Neuronal stem cell (in vitro differentiated cells): ENCODE results near the gene SGK1.
"Not testable (repeated sequence)": the region's sequence is repeated elsewhere in the genome, so short reads cannot be mapped to it uniquely, and the experiment has no call there.

ENCODE experiments used
- DNase-seq: peaks from one replicate; pipeline ENCODE4 v3.0.0-alpha.2; 2013; ENCODE audit warnings: low spot score
- H2AFZ ChIP-seq: one replicate; pipeline ENCODE4 v1.6.1; 2013; ENCODE audit warnings: mild to moderate bottlenecking, low read length, inconsistent platforms
- H2AK5ac ChIP-seq: 2 replicates; pipeline ENCODE4 v1.6.1; 2013; ENCODE audit warnings: low read depth, mild to moderate bottlenecking, inconsistent platforms, low read length, moderate library complexity, mixed read lengths
- H2BK120ac ChIP-seq: 2 replicates; pipeline ENCODE4 v1.6.1; 2013; ENCODE audit warnings: low read depth, mild to moderate bottlenecking, inconsistent platforms, low read length, moderate library complexity, mixed read lengths
- H2BK12ac ChIP-seq: one replicate; pipeline ENCODE4 v1.6.1; 2013; ENCODE audit warnings: low read length, inconsistent platforms
- H2BK15ac ChIP-seq: 2 replicates; pipeline ENCODE4 v1.6.1; 2013; ENCODE audit warnings: mild to moderate bottlenecking, low read length, inconsistent platforms, mixed read lengths
- H2BK5ac ChIP-seq: one replicate; pipeline ENCODE4 v1.6.1; 2013; ENCODE audit warnings: inconsistent platforms, mild to moderate bottlenecking, low read length, moderate library complexity
- H3K14ac ChIP-seq: one replicate; pipeline ENCODE4 v1.6.1; 2013; ENCODE audit warnings: low read length, inconsistent platforms
- H3K18ac ChIP-seq: 2 replicates; pipeline ENCODE4 v1.6.1; 2013; ENCODE audit warnings: low read length, inconsistent platforms
- H3K23ac ChIP-seq: 2 replicates; pipeline ENCODE4 v1.6.1; 2013; ENCODE audit warnings: low read depth, mild to moderate bottlenecking, mixed read lengths, low read length, inconsistent platforms; ENCODE audit not compliant: poor library complexity
- H3K27ac ChIP-seq: replicated peaks from 3 replicates; pipeline ENCODE4 v1.5.1; 2013; ENCODE audit warnings: low read length, inconsistent platforms
- H3K27me3 ChIP-seq, 3 experiments: 2 replicates each; pipeline ENCODE4 v1.6.1; 2013; ENCODE audit warnings: low read length in 3 of 3, mild to moderate bottlenecking in 2 of 3, inconsistent platforms in 1 of 3, low read depth in 1 of 3, mixed read lengths in 1 of 3, moderate library complexity in 1 of 3; ENCODE audit not compliant: control insufficient read depth in 3 of 3, insufficient read depth in 3 of 3
- H3K36me3 ChIP-seq, 2 donors: replicated peaks in 1 of 2; 2 replicates each; pipeline ENCODE4 v1.6.1; 2013; ENCODE audit warnings: low read length in 2 of 2; ENCODE audit not compliant: control insufficient read depth in 2 of 2, insufficient read depth in 2 of 2
- H3K4ac ChIP-seq: 2 replicates; pipeline ENCODE4 v1.6.1; 2013; ENCODE audit warnings: inconsistent platforms, mild to moderate bottlenecking, low read length, moderate library complexity
- H3K4me1 ChIP-seq, 2 donors: 1 replicate in 1 of 2; 2 replicates in 1 of 2; pipeline ENCODE4 v1.6.1; 2013; ENCODE audit warnings: low read length in 2 of 2, low read depth in 1 of 2; ENCODE audit not compliant: control insufficient read depth in 2 of 2, insufficient read depth in 1 of 2
- H3K4me2 ChIP-seq: one replicate; pipeline ENCODE4 v1.6.1; 2013; ENCODE audit warnings: mild to moderate bottlenecking, low read length, inconsistent platforms; ENCODE audit not compliant: insufficient read depth, poor library complexity, severe bottlenecking
- H3K4me3 ChIP-seq, 2 donors: 2 replicates each; pipeline ENCODE4 v1.5.1; 2013; ENCODE audit warnings: low read length in 2 of 2, mild to moderate bottlenecking in 2 of 2, inconsistent platforms in 1 of 2, moderate library complexity in 1 of 2
- H3K79me1 ChIP-seq: one replicate; pipeline ENCODE4 v1.6.1; 2013; ENCODE audit warnings: low read depth, mild to moderate bottlenecking, inconsistent platforms, low read length, moderate library complexity
- H3K9ac ChIP-seq: one replicate; pipeline ENCODE4 v1.6.1; 2013; ENCODE audit warnings: mild to moderate bottlenecking, low read depth, low read length, inconsistent platforms; ENCODE audit not compliant: poor library complexity
- H3K9me3 ChIP-seq, 2 donors: replicated peaks in 1 of 2; 2 replicates each; pipeline versions ENCODE3 to v1.6.1; 2013; ENCODE audit warnings: low read length in 2 of 2, mild to moderate bottlenecking in 2 of 2, inconsistent platforms in 1 of 2, low read depth in 1 of 2, mixed read lengths in 1 of 2, moderate library complexity in 1 of 2; ENCODE audit not compliant: control insufficient read depth in 2 of 2, insufficient read depth in 1 of 2
- H4K8ac ChIP-seq: one replicate; pipeline ENCODE4 v1.6.1; 2013; ENCODE audit warnings: low read depth, mild to moderate bottlenecking, inconsistent platforms, low read length, moderate library complexity
- H4K91ac ChIP-seq: one replicate; pipeline ENCODE4 v1.6.1; 2013; ENCODE audit warnings: low read length, low read depth, mild to moderate bottlenecking, inconsistent platforms; ENCODE audit not compliant: poor library complexity
- WGBS, 2 donors: extraction: QIAGEN DNeasy Blood & Tissue Kit; methylation state at CpG; one replicate each; pipeline ENCODE4 v1.1.7; 2013; ENCODE audit warnings: missing lambda C conversion rate in 2 of 2, mixed read lengths in 1 of 2; ENCODE audit not compliant: insufficient read length in 2 of 2, insufficient replicate concordance in 1 of 2; ENCODE audit errors: extremely low coverage in 2 of 2; 5-methylcytosine and 5-hydroxymethylcytosine counted together

Gene SGK1

DNA sequence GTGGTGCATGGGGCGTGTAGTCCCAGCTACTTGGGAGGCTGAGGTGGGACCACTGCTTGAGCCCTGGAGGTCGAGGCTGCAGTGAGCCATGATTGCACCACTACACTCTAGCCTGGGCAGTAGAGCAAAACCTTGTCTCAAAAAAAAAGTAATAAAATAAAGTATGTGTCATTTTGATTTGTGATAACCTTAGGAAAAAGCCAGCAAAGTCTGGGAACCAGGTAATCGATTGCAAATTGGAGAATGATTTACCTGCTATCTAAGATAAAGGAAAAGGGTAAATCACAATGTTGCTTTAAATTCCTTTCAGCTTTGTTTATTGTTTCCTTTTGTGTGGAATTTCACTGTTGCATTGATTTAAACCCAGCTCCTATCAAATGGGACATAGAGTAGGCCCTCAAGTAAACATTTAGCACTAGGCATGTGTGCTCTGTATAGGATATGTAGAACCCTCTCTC is 59.0 kb downstream of the SGK1 start:
- H4K8ac ChIP-seq: no peak overlapping the region
- H3K14ac ChIP-seq: no peak overlapping the region
- no peak overlapping the region for H2BK12ac ChIP-seq
- no peak overlapping the region for H3K9ac ChIP-seq
- H3K4me1 ChIP-seq: no peaks in the 10 kb centered on the region
- H3K4me2 ChIP-seq: no peak overlapping the region
- no peak overlapping the region for H3K18ac ChIP-seq
- no peak overlapping the region for H4K91ac ChIP-seq
- H3K27me3 ChIP-seq: no peaks in the 10 kb centered on the region
- no peak overlapping the region for H2BK15ac ChIP-seq
- no peak overlapping the region for H3K4me3 ChIP-seq
- no CpG with 5 or more reads among the region's 3 CpGs for WGBS, 2 donors
- no peaks in the 10 kb centered on the region for H3K9me3 ChIP-seq
- no peaks in the 10 kb centered on the region for H3K36me3 ChIP-seq
- H3K23ac ChIP-seq: no peak overlapping the region
- H2BK5ac ChIP-seq: no peak overlapping the region
- H3K27ac ChIP-seq: no peak overlapping the region
- H3K79me1 ChIP-seq: no peaks in the 10 kb centered on the region
- no peak for DNase-seq
- no peak overlapping the region for H3K4ac ChIP-seq
- no peak overlapping the region for H2BK120ac ChIP-seq
- no peak overlapping the region for H2AFZ ChIP-seq
- no peak overlapping the region for H2AK5ac ChIP-seq

DNA sequence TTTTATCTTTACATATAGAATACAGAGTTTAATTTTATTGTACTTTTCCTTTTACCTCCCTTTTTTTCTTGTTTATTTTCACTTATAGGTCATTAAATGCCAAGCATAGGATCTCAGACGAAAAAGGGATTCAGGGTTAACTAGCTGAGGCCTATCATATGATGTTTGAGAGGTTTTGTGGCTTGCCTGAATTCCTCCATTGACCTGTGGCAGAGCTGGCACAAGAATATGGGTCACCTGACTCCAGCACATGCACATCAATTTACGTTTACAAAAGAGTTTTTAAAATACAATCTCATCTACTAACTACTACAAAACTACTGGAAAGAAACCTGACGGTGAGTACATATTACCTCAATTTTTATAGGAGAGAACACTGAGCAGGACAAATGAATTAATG is 60.4 kb downstream of the SGK1 start:
- H2BK5ac ChIP-seq: no peak overlapping the region
- H4K91ac ChIP-seq: no peak overlapping the region
- no peak overlapping the region for H3K14ac ChIP-seq
- no peak overlapping the region for H3K4ac ChIP-seq
- no peak overlapping the region for H2AFZ ChIP-seq
- no peaks in the 10 kb centered on the region for H3K4me1 ChIP-seq
- no peak overlapping the region for H3K27ac ChIP-seq
- no peaks in the 10 kb centered on the region for H3K79me1 ChIP-seq
- no peaks in the 10 kb centered on the region for H3K36me3 ChIP-seq
- H2AK5ac ChIP-seq: no peak overlapping the region
- no peak overlapping the region for H3K4me3 ChIP-seq
- no peak overlapping the region for H3K4me2 ChIP-seq
- no peak overlapping the region for H3K18ac ChIP-seq
- H2BK15ac ChIP-seq: no peak overlapping the region
- DNase-seq: no peak
- H2BK12ac ChIP-seq: no peak overlapping the region
- WGBS, 2 donors: no CpG with 5 or more reads among the region's 3 CpGs
- H2BK120ac ChIP-seq: no peak overlapping the region
- no peak overlapping the region for H3K9ac ChIP-seq
- H3K9me3 ChIP-seq: no peaks in the 10 kb centered on the region
- H4K8ac ChIP-seq: no peak overlapping the region
- no peak overlapping the region for H3K23ac ChIP-seq
- H3K27me3 ChIP-seq: no peaks in the 10 kb centered on the region

DNA sequence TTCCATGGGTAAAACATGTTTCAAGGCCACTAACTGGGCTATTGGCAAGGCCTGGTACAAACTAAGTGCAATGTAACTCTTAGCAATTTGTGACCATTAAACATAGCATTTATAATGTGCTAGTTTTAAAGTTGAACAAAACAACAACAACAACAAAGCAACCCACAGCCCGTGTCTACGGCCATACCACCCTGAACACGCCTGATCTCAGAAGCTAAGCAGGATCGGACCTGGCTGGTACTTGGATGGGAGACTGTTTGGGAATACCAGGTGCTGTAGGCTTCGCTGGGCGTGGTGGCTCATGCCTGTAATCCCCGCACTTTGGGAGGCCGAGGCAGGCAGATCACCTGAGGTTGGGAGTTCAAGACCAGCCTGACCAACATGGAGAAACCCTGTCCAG is 61.0 kb downstream of the SGK1 start:
- no peak for DNase-seq
- no peak overlapping the region for H3K4me2 ChIP-seq
- no peak overlapping the region for H4K91ac ChIP-seq
- no peak overlapping the region for H3K27ac ChIP-seq
- no peak overlapping the region for H2BK12ac ChIP-seq
- no CpG with 5 or more reads among the region's 8 CpGs for WGBS, 2 donors
- no peak overlapping the region for H2AFZ ChIP-seq
- no peak overlapping the region for H3K4me3 ChIP-seq
- H3K14ac ChIP-seq: no peak overlapping the region
- H2BK120ac ChIP-seq: no peak overlapping the region
- no peak overlapping the region for H3K18ac ChIP-seq
- H3K4me1 ChIP-seq: no peaks in the 10 kb centered on the region
- H3K27me3 ChIP-seq: no peaks in the 10 kb centered on the region
- no peak overlapping the region for H2AK5ac ChIP-seq
- no peaks in the 10 kb centered on the region for H3K9me3 ChIP-seq
- H3K23ac ChIP-seq: no peak overlapping the region
- no peak overlapping the region for H4K8ac ChIP-seq
- no peaks in the 10 kb centered on the region for H3K36me3 ChIP-seq
- no peak overlapping the region for H3K4ac ChIP-seq
- H3K9ac ChIP-seq: no peak overlapping the region
- no peak overlapping the region for H2BK15ac ChIP-seq
- no peak overlapping the region for H2BK5ac ChIP-seq
- H3K79me1 ChIP-seq: no peaks in the 10 kb centered on the region

DNA sequence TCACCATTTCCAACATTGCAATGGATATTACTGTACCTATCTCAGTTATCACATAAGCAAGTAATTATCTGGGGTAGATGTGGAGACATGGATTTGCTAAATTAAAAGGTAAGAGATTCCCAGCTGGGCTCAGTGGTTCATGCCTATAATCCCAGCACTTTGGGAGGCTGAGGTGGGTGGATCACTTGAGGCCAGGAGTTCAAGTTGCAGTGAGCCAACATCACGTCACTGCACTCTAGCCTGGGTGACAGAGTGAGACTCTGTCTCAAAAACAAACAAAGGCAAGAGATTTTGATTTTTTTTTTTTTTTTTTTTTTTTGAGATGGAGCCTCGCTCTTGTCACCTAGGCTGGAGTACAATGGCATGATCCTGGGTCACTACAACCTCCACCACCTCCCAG is 62.6 kb downstream of the SGK1 start:
- H2BK12ac ChIP-seq, DNase-seq, H3K36me3 ChIP-seq, H3K18ac ChIP-seq, H3K4me1 ChIP-seq, H3K79me1 ChIP-seq, H4K91ac ChIP-seq, H3K4ac ChIP-seq, H2BK120ac ChIP-seq, H3K4me2 ChIP-seq, H3K23ac ChIP-seq, H3K9me3 ChIP-seq, H2BK15ac ChIP-seq, H3K9ac ChIP-seq, H3K14ac ChIP-seq, H3K27ac ChIP-seq, H3K4me3 ChIP-seq, H3K27me3 ChIP-seq, H2BK5ac ChIP-seq, H4K8ac ChIP-seq, H2AK5ac ChIP-seq, H2AFZ ChIP-seq: not testable (repeated sequence)
- no CpG with 5 or more reads among the region's 2 CpGs for WGBS, 2 donors
